Measurements from ENCODE around the gene FOXN1. TPM values are rescaled to one million over a fixed set of nuclear protein-coding genes. Genes with fewer than 3 reads are reported as not detected.

The FOXN1 gene
- total and polyA plus RNA-seq, 2 donors (not counting 1 experiment from before 2014, with no cell fraction given), result not detected

GRCh38 chr17:28460901-28461300, 45.2 kb upstream of the FOXN1 start:
- Histone ChIP-seq H3K79me2 (ENCODE audit: control insufficient read depth, insufficient read depth, low read length) (no peaks in the 10 kb centered on the region), H3K4me2 (ENCODE audit: extremely low read depth, insufficient read depth, low read length) (no peak overlapping the region), H3K9me3 (ENCODE audit: control insufficient read depth, insufficient read depth, low read depth, low read length) (no peaks in the 10 kb centered on the region), H3K27me3 (ENCODE audit: control insufficient read depth, insufficient read depth, low read length) (peaks cover 2% of the 10 kb centered on the region), H3K27ac (ENCODE audit: insufficient read depth, low read length) (no peak overlapping the region), H4K20me1 (ENCODE audit: control insufficient read depth, extremely low read depth, insufficient read depth, low read length) (no peaks in the 10 kb centered on the region), H2AFZ (ENCODE audit: low read length) (no peak overlapping the region), H3K4me3 (replicated peaks in 1 of 4; ENCODE audit: control extremely low read depth in 1 of 4, insufficient read depth in 1 of 4, low read depth in 3 of 4, low read length in 4 of 4) (no peak overlapping the region), H3K36me3 (ENCODE audit: control insufficient read depth, insufficient read depth, low read length) (no peaks in the 10 kb centered on the region), H3K9ac (ENCODE audit: insufficient read depth, low read length) (no peak overlapping the region), H3K4me1 (ENCODE audit: control insufficient read depth, extremely low read depth, insufficient read depth, low read length) (no peaks in the 10 kb centered on the region)
- no peak for DNase-seq (ENCODE audit: low read depth in 2 of 2)
- no peak for TF ChIP-seq EZH2 (IDR thresholded peaks at IDR 0.05; ENCODE audit: low read length, missing control alignments)

DNA sequence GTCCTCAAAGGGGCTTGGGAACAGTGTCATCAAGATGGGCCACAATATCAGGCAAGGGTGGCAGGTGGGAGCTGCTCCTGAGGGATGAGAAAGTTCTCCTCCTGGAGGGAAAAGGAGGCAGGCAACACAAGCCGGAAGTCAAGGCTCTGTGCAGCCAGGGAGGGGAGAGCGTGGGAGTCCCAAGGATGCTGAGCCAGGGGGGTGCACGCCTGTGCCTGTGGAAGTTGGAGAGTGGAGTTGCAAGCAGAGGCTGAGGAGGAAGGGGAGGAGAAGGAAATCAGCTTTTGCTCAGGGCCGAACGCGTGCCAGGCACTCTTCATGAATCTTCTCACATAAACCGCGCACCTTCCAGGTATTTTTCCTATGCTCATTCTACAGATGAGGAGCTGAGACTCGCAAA, 40.1 kb upstream of the FOXN1 start:
- Histone ChIP-seq H3K79me2 (ENCODE audit: control insufficient read depth, insufficient read depth, low read length) (no peaks in the 10 kb centered on the region), H3K27me3 (ENCODE audit: control insufficient read depth, insufficient read depth, low read length) (peaks cover 13% of the 10 kb centered on the region), H3K36me3 (ENCODE audit: control insufficient read depth, insufficient read depth, low read length) (no peaks in the 10 kb centered on the region), H3K9ac (ENCODE audit: insufficient read depth, low read length) (no peak overlapping the region), H3K4me3 (replicated peaks in 1 of 4; ENCODE audit: control extremely low read depth in 1 of 4, insufficient read depth in 1 of 4, low read depth in 3 of 4, low read length in 4 of 4) (no peak overlapping the region), H4K20me1 (ENCODE audit: control insufficient read depth, extremely low read depth, insufficient read depth, low read length) (no peaks in the 10 kb centered on the region), H3K4me2 (ENCODE audit: extremely low read depth, insufficient read depth, low read length) (no peak overlapping the region), H2AFZ (ENCODE audit: low read length) (no peak overlapping the region), H3K27ac (ENCODE audit: insufficient read depth, low read length) (no peak overlapping the region), H3K4me1 (ENCODE audit: control insufficient read depth, extremely low read depth, insufficient read depth, low read length) (no peaks in the 10 kb centered on the region), H3K9me3 (ENCODE audit: control insufficient read depth, insufficient read depth, low read depth, low read length) (no peaks in the 10 kb centered on the region)
- DNase-seq (ENCODE audit: low read depth in 2 of 2), result no peak
- TF ChIP-seq EZH2 (IDR thresholded peaks at IDR 0.05; ENCODE audit: low read length, missing control alignments) (no peak), CTCF (conservative IDR thresholded peaks at IDR 0.05 in 1 of 2, IDR thresholded peaks at IDR 0.05 in 1 of 2; ENCODE audit: low read depth in 1 of 2, low read length in 2 of 2) (no peak)

DNA sequence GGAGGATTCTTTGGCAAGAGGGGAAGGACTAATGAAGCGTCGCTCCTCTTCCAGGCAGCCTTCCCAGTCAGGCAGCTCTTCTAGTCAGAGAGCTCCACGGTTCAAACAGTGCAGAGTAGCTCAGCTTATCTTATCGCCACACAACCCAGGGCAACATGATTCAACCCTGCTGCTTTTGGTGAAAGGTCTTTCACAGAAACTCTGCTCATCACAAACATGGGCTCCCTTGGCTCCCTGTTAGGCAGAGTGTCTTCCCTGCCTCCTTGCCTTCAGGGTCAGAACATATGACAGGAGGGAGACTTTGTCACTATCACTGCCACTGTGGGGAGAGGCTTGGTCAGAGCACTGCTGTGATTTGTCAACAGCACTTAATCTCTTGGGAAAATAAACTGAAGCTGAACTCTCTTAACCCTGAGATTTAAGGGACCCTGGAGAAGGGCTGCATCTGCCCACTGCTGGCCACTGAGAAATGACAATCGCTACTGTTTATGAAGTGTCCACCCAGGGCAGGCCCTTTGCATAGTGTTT, 39.6 kb upstream of the FOXN1 start:
- TF ChIP-seq EZH2 (IDR thresholded peaks at IDR 0.05; ENCODE audit: low read length, missing control alignments) (no peak), CTCF (conservative IDR thresholded peaks at IDR 0.05 in 1 of 2, IDR thresholded peaks at IDR 0.05 in 1 of 2; ENCODE audit: low read depth in 1 of 2, low read length in 2 of 2) (no peak)
- no peaks in the 10 kb centered on the region for H3K4me1 ChIP-seq (ENCODE audit: control insufficient read depth, extremely low read depth, insufficient read depth, low read length)
- H3K4me2 ChIP-seq (ENCODE audit: extremely low read depth, insufficient read depth, low read length), result no peak overlapping the region

More for the DNA sequence above, 39.6 kb upstream of the FOXN1 start:
- H3K79me2 ChIP-seq (ENCODE audit: control insufficient read depth, insufficient read depth, low read length), result no peaks in the 10 kb centered on the region
- no peak overlapping the region for H3K27ac ChIP-seq (ENCODE audit: insufficient read depth, low read length)
- peak in 1 of 2 donors; percentile 33 for DNase-seq (ENCODE audit: low read depth in 2 of 2)
- H3K4me3 ChIP-seq (replicated peaks in 1 of 4; ENCODE audit: control extremely low read depth in 1 of 4, insufficient read depth in 1 of 4, low read depth in 3 of 4, low read length in 4 of 4), result no peak overlapping the region
- H2AFZ ChIP-seq (ENCODE audit: low read length), result no peak overlapping the region
- H3K9me3 ChIP-seq (ENCODE audit: control insufficient read depth, insufficient read depth, low read depth, low read length), result no peaks in the 10 kb centered on the region
- no peaks in the 10 kb centered on the region for H4K20me1 ChIP-seq (ENCODE audit: control insufficient read depth, extremely low read depth, insufficient read depth, low read length)
- no peaks in the 10 kb centered on the region for H3K36me3 ChIP-seq (ENCODE audit: control insufficient read depth, insufficient read depth, low read length)
- H3K9ac ChIP-seq (ENCODE audit: insufficient read depth, low read length), result no peak overlapping the region
- H3K27me3 ChIP-seq (ENCODE audit: control insufficient read depth, insufficient read depth, low read length), result peaks cover 13% of the 10 kb centered on the region

Data from fibroblast of lung (primary cell).